RWPE1 (cell line): ENCODE measurements around the gene SEC23B.
"Not testable (repeated sequence)": the region's sequence is repeated elsewhere in the genome, so short reads cannot be mapped to it uniquely, and the experiment has no call there.

Experiments used
- CTCF ChIA-PET: fragments of 350-600 bp; sonication (Branson Sonifier 250); formaldehyde crosslinking; extraction: SDS; loops from one replicate; lab custom pipeline; 2021; lab: Yijun Ruan, JAX
- POLR2A ChIA-PET: fragments of 400-600 bp; formaldehyde crosslinking; extraction: SDS; loops from one replicate; lab custom pipeline; 2020; ENCODE audit warnings: antibody characterized with exemption; ENCODE audit not compliant: low non-redundant PET; lab: Yijun Ruan, JAX
- DNase-seq: peaks from one replicate; pipeline ENCODE4 v3.0.0; 2012; ENCODE audit warnings: low spot score
- H3K27ac ChIP-seq: fragments of 450-650 bp; 2 replicates; pipeline ENCODE4 v1.5.1; 2017
- CTCF ChIP-seq: fragments of 450-650 bp; conservative IDR thresholded peaks from 2 replicates; pipeline ENCODE4 v1.5.1; 2017; ENCODE audit warnings: low read depth, mild to moderate bottlenecking

The SEC23B gene

DNA sequence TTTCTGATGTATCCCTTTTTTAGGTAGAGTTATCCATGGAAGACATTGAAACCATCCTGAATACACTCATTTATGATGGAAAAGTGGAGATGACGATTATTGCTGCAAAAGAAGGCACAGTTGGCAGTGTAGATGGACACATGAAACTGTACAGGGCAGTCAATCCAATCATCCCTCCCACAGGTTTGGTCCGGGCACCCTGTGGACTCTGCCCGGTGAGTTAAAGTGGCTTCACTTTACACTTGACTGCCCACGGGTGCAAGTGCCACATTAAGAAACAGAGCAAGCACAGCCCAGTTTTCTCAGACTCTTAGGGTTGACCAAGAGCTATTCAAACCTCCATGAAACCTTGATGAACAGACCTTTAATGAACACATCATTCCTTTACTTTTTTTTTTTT is 26.1 kb upstream of the SEC23B start:
- CTCF ChIA-PET: no interaction called here
- no peak overlapping the region for H3K27ac ChIP-seq
- no peak for DNase-seq
- no peak for TF ChIP-seq CTCF
- POLR2A ChIA-PET: no interaction called here

DNA sequence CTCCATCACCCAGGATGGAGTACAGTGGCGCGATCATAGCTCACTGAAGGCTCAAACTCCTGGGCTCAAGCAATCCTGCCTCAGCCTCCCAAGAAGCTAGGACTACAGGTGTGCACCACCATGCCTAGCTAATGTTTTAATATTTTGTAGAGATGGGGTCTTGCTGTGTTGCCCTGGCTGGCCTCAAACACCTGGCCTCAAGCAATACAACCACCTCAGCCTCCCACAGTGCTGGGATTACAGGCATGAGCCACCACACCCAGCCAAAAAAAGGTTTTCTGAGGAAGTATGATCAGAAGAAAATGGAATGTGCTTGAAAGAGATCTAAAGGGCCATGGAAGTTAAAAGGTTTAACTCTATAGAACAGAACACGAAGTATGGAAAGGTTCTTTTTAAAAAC is 19.4 kb upstream of the SEC23B start:
- ChIA-PET POLR2A (no interaction called here), CTCF (no interaction called here)
- no peak for TF ChIP-seq CTCF
- H3K27ac ChIP-seq: no peak overlapping the region
- DNase-seq: no peak

DNA sequence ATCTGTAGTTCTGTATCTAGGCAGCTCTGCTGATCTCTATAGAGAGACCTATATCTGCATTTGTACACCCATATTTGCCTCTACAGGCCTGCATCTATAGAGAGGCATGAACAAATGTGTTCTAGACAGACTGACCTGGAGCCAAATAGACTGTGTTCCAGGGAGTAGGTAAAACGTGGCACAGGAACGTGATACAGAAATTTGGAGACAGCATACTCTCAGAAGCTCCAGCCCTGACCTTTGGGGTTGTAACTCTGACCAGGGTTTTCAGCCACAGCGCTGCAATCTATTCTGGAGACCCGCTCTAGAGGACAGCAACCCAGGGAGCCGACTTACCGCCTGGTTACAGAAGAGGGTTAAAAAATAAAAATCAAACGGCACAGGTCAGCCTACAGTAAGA is 11.7 kb upstream of the SEC23B start:
- DNase-seq: no peak
- CTCF ChIA-PET: interaction anchor here (0.6 kb wide), 2 partner anchors 502 to 555 kb away, joined by 3 to 6 read pairs; no protein-coding TSS in a partner anchor
- no peak for TF ChIP-seq CTCF

GRCh38 chr20:18496740-18497592 is 10.8 kb upstream of the SEC23B start, which contains the start of gene RBBP9:
Gene RBBP9, minus strand, starts transcription at chr20:18497225. Its CDS starts 58 bp downstream, at chr20:18497167.
- peak within 1 kb of the TSS; percentile 74 for H3K27ac ChIP-seq
- ChIA-PET CTCF (interaction anchor here (0.5 kb wide), 1 partner anchor 51 kb away, joined by 3 read pairs; no protein-coding TSS in a partner anchor), POLR2A (interaction anchor here (1.6 kb wide), 1 partner anchor 10 kb away, joined by 9 read pairs; the partner anchor contains the start of gene SEC23B)
- TF ChIP-seq CTCF: no peak
- DNase-seq: peak; percentile 83

More for the DNA sequence above, 11.7 kb upstream of the SEC23B start:
- no peak overlapping the region for H3K27ac ChIP-seq
- POLR2A ChIA-PET: no interaction called here

- POLR2A ChIA-PET: interaction anchor here (1.6 kb wide), 1 partner anchor 9 kb away, joined by 9 read pairs; the partner anchor contains the start of gene SEC23B
- no peak overlapping the region for H3K27ac ChIP-seq
- no peak for DNase-seq
- CTCF ChIA-PET: no interaction called here
- no peak for TF ChIP-seq CTCF
These were observed 10.1 kb upstream of the SEC23B start for GRCh38 chr20:18497603-18498002.

GRCh38 chr20:18501672-18502071 is 6.1 kb upstream of the SEC23B start:
- DNase-seq, H3K27ac ChIP-seq, POLR2A ChIA-PET, CTCF ChIA-PET: not testable (repeated sequence)
